Heart right ventricle (tissue), 16 donors: Measurements from ENCODE around the gene C12orf76. TPM values are rescaled to one million over a fixed set of nuclear protein-coding genes. Genes with fewer than 3 reads are reported as not detected.
A peak's percentile ranks its signal among the peaks of the same experiment; 100 is the strongest.
"Not testable (repeated sequence)": the region's sequence is repeated elsewhere in the genome, so short reads cannot be mapped to it uniquely, and the experiment has no call there.

Experiments
- ATAC-seq, 8 donors: fragments of 200-7000 bp; cut with Tn5 transposase; one replicate each; pipeline ENCODE4 v1.9.1; 2020; ENCODE audit warnings: mild to moderate bottlenecking in 8 of 8, moderate library complexity in 8 of 8, moderate number of reproducible peaks in 1 of 8
- DNase-seq, 2 donors: peaks; one replicate each; pipeline ENCODE4 v3.0.0-alpha.2; 2020
- H3K27ac ChIP-seq, 10 donors: fragments of 200-600 bp; sonication (generic) in 2 of 10; one replicate each; pipeline versions ENCODE4 v1.5.0 to v1.8.0; 2020 to 2022; ENCODE audit warnings: mild to moderate bottlenecking in 3 of 10
- H3K27me3 ChIP-seq, 7 donors: fragments of 200-600 bp; one replicate each; pipeline ENCODE4 v1.8.0; 2021 to 2022; ENCODE audit warnings: mild to moderate bottlenecking in 2 of 7
- H3K36me3 ChIP-seq, 9 donors: fragments of 200-600 bp; sonication (generic) in 1 of 9; one replicate each; pipeline versions ENCODE4 v1.5.0 to v1.8.0; 2020 to 2022; ENCODE audit warnings: mild to moderate bottlenecking in 2 of 9
- H3K4me1 ChIP-seq, 9 donors: fragments of 200-600 bp; sonication (generic) in 1 of 9; one replicate each; pipeline versions ENCODE4 v1.5.0 to v1.8.0; 2020 to 2022; ENCODE audit warnings: mild to moderate bottlenecking in 4 of 9
- H3K4me3 ChIP-seq, 10 donors: fragments of 200-600 bp; sonication (generic) in 2 of 10; one replicate each; pipeline versions ENCODE4 v1.5.0 to v1.8.0; 2020 to 2022; ENCODE audit warnings: mild to moderate bottlenecking in 7 of 10, moderate library complexity in 2 of 10
- H3K9me3 ChIP-seq, 11 donors: fragments of 200-600 bp in 10 of 11; sonication (generic) in 2 of 11; one replicate each; pipeline versions ENCODE4 v1.5.0 to v1.8.0; 2013 to 2022; ENCODE audit warnings: mild to moderate bottlenecking in 2 of 11, control low read depth in 1 of 11, moderate library complexity in 1 of 11
- CTCF ChIP-seq, 9 donors: fragments of 200-600 bp; sonication (generic) in 2 of 9; IDR thresholded peaks; one replicate each; pipeline versions ENCODE4 v1.5.0 to v1.8.0; 2021 to 2022; ENCODE audit warnings: antibody characterized with exemption in 9 of 9, mild to moderate bottlenecking in 5 of 9, moderate library complexity in 1 of 9
- WGBS, 2 donors: extraction: QIAGEN DNeasy Blood & Tissue Kit; methylation state at CpG; one replicate each; pipeline ENCODE4 v1.1.7; 2013; ENCODE audit warnings: inconsistent platforms in 1 of 2; 5-methylcytosine and 5-hydroxymethylcytosine counted together
- intact Hi-C, 10 donors: fragments of 100-400 bp; cut with DNase I; formaldehyde crosslinking; loops; one replicate each; pipeline versions ENCODE4 v1.11.1 to v1.14.2; 2022
- polyA plus RNA-seq, 2 donors: library from polyadenylated mRNA; stranded (reverse); fragments of 200-250 nt; gene quantifications; one replicate each; pipeline ENCODE4 v1.2.3, GENCODE V29; 2013
- total RNA-seq, 10 donors: library from RNA; stranded (reverse); fragmentation: NEBNext Ultra II Directional in 3 of 10; extraction: Animal tissue kit (Norgen Biotek cat#: 25700) in 3 of 10; gene quantifications; one replicate each; pipeline versions ENCODE4 v1.2.1 to v1.2.4, GENCODE V29; 2021 to 2023
- donor health status: Arrhythmogenic right ventricular cardiomyopathy.
- donor health status: ischemic (EF 13 %, LVEDD 7.1; RV severe dilation, severe dysfunction).
- donor health status: healthy with polysubstance abuse.
- donor health status: DM: no; HTN: yes; CAD: no.
- donor health status: DM: no; HTN: no; CAD: no.
- donor health status: ischemic (EF 25% LVEDD 6.9; RV normal size, moderate dysfunction).
- donor health status: ischemic (EF 25% LVEDD 5.7; RV mildly dilated, moderate dysfunction).
- donor health status: healthy.
- donor health status: DM: yes; HTN: yes; CAD: no.
- donor health status: Ischemic cardiomyopathy.
- donor health status: ischemic (EF 35%, LVEDD 5.7; RV mildly dilated, moderate dysfunction).
- donor health status: nonischemic (EF 11% LVEDD 7.7; RV severe dilation, severe dysfunction).
- donor health status: DM: yes; HTN: yes; CAD: no.
- donor health status: PGD.
- donor health status: ischemic (EF 29% LVEDD 5.4; RV normal size, mild dysfunction).
- donor health status: nonischemic (EF 23%, LVEDD 6.1; RV moderate dilation, normal function).

C12orf76 gene
- total and polyA plus RNA-seq, 12 donors: 3.7 to 8.3 (median 5.7) TPM

DNA sequence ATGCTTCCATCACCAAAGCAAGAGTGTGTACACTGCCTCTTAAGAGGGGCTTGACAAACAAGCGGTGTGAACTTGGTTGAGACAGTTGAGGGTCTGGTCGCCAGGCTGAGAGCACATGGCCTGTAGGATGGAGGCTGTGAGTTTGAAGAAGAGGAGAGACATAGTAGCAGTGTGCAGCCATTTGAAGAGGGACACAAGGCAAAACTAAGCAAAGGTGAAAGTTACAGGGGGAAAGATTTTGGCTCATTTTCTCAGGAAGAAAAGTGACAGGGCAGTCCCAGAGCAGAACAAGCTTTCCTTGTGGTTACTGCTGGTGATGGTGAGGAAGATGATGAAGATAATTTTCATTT lies 11.3 kb upstream of the C12orf76 start:
- 83 to 89% methylated on average over 2 of the region's 2 CpGs for WGBS, 2 donors

DNA sequence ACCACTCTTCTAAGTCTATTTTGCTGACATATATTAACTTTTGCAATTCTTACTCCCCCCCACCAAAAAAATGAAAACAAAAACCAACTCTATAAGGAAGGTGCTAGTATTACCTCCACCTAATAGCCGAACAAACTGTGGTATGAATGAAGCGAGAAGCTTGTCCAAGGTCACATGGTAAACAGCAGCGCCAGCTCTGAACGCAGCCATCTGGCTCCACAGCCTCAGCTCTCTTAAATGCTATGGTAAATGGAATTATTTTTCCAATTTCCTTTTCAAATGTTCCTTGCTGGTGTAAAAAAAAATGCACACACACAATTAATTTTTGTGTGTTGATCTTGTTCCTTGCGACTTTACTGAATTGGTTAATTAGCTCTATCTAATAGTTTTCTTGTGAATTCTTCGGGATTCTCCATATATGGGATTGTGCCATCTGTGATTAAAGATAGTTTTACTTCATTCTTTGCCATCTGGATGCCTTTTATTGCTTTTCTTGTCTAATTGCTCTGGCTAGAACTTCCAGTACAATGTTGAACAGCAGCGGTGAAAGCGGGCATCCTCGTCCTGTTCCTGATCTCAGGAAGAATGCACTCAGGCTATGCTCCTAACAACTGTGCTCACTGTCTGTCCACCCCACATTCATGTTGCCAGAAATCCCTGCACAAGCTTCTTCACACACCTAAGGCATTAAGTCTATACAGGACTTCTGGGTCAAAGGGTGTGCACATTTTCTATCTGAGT lies 10.7 kb upstream of the C12orf76 start:
- H3K4me3 ChIP-seq: no peak overlapping the region
- H3K36me3 ChIP-seq: no peaks in the 10 kb centered on the region
- DNase-seq (no peak), ATAC-seq (no peak)
- TF ChIP-seq CTCF (IDR thresholded peaks at IDR 0.05): no peak
- intact Hi-C loops: no loop called here
- no peaks in the 10 kb centered on the region for H3K9me3 ChIP-seq
- 90 to 93% methylated on average over 9 of the region's 9 CpGs for WGBS, 2 donors
- no peak overlapping the region for H3K27ac ChIP-seq
- peaks cover 0 to 27% (median 0%) of the 10 kb centered on the region in 9 donors for H3K4me1 ChIP-seq
- no peaks in the 10 kb centered on the region for H3K27me3 ChIP-seq

More for the DNA sequence above, 11.3 kb upstream of the C12orf76 start:
- H3K4me1 ChIP-seq: peaks cover 0 to 27% (median 0%) of the 10 kb centered on the region in 9 donors
- no peaks in the 10 kb centered on the region for H3K9me3 ChIP-seq
- no peak for TF ChIP-seq CTCF (IDR thresholded peaks at IDR 0.05)
- H3K27ac ChIP-seq: no peak overlapping the region
- no peaks in the 10 kb centered on the region for H3K36me3 ChIP-seq
- intact Hi-C loops: no loop called here
- ATAC-seq: no peak
- DNase-seq: no peak
- H3K4me3 ChIP-seq: no peak overlapping the region
- H3K27me3 ChIP-seq: no peaks in the 10 kb centered on the region

DNA sequence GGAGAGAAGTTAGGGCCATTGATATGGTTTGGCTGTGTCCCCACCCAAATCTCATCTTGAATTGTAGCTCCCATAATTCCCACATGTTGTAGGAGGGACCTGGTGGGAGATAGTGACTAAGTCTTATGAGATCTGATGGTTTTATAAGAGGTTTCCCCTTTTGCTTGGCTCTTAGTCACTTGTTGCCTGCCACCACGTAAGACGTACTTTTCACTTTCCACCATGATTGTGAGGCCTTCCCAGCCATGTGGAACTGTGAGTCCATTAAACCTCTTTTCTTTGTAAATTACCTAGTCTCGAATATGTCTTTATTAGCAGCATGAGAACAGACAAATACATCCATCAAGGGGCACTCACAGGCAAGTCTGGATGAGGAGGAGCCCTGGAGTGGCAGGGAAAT lies 8.3 kb upstream of the C12orf76 start:
- H3K9me3 ChIP-seq, H3K27ac ChIP-seq, H3K4me3 ChIP-seq, intact Hi-C loops, H3K27me3 ChIP-seq, DNase-seq, H3K36me3 ChIP-seq, ATAC-seq: not testable (repeated sequence)
- H3K4me1 ChIP-seq: peaks cover 0 to 27% (median 0%) of the 10 kb centered on the region in 9 donors
- WGBS, 2 donors: 81 to 91% methylated on average over 3 of the region's 3 CpGs

GRCh38 chr12:110055375-110056352 lies 7.3 kb upstream of the C12orf76 start:
- H3K9me3 ChIP-seq, H3K27me3 ChIP-seq, H3K36me3 ChIP-seq, DNase-seq, intact Hi-C loops, ATAC-seq, H3K4me3 ChIP-seq: not testable (repeated sequence)
- Histone ChIP-seq H3K4me1 (peaks cover 0 to 27% (median 0%) of the 10 kb centered on the region in 9 donors), H3K27ac (peak overlapping the region in 1 of 10 donors; percentile 50)
- WGBS, 2 donors: 65 to 74% methylated on average over 11 of the region's 11 CpGs

DNA sequence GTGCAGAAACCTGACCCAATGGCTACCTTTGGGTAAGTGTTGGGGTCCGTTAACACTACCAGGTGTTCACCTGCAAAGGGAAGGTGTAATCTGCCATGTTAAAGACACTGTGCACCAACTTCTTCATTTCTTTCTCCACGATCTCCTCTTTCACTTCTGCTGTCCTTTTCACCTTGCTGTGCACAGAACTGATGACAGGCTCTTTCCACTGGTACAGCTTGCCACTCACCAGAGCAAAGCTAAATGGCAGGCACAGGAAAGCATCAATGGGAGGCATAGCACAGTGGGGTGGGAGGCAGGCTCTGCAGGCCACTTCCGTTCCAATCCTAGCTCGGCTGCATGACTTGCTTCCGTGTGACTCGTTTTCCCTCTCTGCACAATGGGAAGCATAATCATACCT lies 2.6 kb upstream of the C12orf76 start:
- no peaks in the 10 kb centered on the region for H3K36me3 ChIP-seq
- no peaks in the 10 kb centered on the region for H3K9me3 ChIP-seq
- intact Hi-C loops: no loop called here
- no peak for DNase-seq
- peaks cover 4 to 38% (median 17%) of the 10 kb centered on the region in 9 donors for H3K4me1 ChIP-seq
- no peaks in the 10 kb centered on the region for H3K27me3 ChIP-seq
- no peak overlapping the region for H3K4me3 ChIP-seq
- TF ChIP-seq CTCF (IDR thresholded peaks at IDR 0.05): no peak
- ATAC-seq: no peak
- 65 to 73% methylated on average over 6 of the region's 6 CpGs for WGBS, 2 donors
- no peak overlapping the region for H3K27ac ChIP-seq

DNA sequence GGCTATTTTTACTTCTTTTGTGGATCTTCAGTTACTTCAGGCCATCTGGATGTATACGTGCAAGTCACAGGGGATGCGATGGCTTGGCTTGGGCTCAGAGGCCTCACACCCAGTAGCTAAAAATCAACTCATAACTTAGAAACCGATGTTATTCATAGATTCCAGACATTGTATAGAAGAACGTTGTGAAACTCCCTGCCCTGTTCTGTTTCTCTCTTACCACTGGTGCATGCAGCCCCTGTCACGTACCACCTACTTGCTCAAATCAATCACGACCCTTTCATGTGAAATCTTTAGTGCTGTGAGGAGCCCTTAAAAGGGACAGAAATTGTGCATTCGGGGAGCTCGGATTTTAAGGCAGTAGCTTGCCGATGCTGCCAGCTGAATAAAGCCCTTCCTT lies 1.3 kb upstream of the C12orf76 start:
- H3K27me3 ChIP-seq, H3K9me3 ChIP-seq, ATAC-seq, intact Hi-C loops, H3K27ac ChIP-seq, H3K36me3 ChIP-seq, DNase-seq, H3K4me3 ChIP-seq: not testable (repeated sequence)
- WGBS, 2 donors: 93 to 94% methylated on average over 9 of the region's 9 CpGs
- H3K4me1 ChIP-seq: peaks cover 4 to 28% (median 17%) of the 10 kb centered on the region in 9 donors

GRCh38 chr12:110049034-110049433 lies 712 bp upstream of the C12orf76 start:
- 90 to 93% methylated on average over 11 of the region's 11 CpGs for WGBS, 2 donors
- Histone ChIP-seq H3K4me1 (peaks cover 4 to 28% (median 17%) of the 10 kb centered on the region in 9 donors), H3K4me3 (peak overlapping the region in 9 of 10 donors; percentile 63 to 95 (median 82)), H3K27ac (peak overlapping the region in 8 of 10 donors; percentile 51 to 92 (median 69))
- ATAC-seq, H3K9me3 ChIP-seq, intact Hi-C loops, H3K27me3 ChIP-seq, H3K36me3 ChIP-seq, DNase-seq: not testable (repeated sequence)
